Measurements from ENCODE around the gene HLA-DPA1.
"Not testable (repeated sequence)": the region's sequence is repeated elsewhere in the genome, so short reads cannot be mapped to it uniquely, and the experiment has no call there.

The HLA-DPA1 gene

GRCh38 chr6:33088258-33088930 is 14.9 kb upstream of the HLA-DPA1 start:
- DNase-seq, result no peak

DNA sequence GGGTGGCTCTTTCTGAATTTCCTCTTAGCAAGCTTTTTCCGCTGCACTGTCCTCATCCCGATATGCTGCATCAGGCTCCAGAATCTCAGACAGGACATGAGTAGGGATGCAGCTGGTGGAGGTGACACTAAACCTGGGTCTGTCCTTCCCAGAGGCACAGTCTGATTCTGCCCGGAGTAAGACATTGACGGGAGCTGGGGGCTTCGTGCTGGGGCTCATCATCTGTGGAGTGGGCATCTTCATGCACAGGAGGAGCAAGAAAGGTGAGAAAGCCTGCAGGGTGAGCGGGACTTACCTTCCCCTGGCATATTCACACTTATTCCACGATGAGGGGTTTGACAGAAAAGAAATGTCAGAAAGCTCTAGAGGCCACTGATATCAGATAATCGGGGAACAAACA is 12.2 kb upstream of the HLA-DPA1 start:
- no peak for DNase-seq

DNA sequence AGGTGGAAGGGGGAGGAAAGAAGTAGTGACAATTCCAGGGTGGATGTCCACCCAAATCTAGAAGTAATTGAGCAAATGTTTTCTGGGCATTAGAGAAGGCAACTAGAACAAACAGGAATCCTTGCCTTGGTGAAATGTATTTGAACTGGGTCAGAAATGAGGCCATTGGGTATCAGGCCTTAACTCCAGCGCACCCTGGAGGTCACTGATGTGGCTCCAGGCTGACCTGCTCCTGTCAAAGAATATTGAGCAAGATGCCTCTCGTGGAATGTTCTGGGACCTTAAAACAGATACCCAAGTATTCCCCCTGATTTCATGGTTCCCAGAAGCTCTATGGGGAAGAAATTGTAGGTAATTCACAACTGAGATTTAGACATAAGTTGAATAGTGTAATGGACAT is 9.3 kb upstream of the HLA-DPA1 start:
- DNase-seq, result no peak

- no peak for DNase-seq
Measured at GRCh38 chr6:33081098-33081824, 7.8 kb upstream of the HLA-DPA1 start.

GRCh38 chr6:33080127-33081089 is 7.0 kb upstream of the HLA-DPA1 start:
- DNase-seq, result no peak

DNA sequence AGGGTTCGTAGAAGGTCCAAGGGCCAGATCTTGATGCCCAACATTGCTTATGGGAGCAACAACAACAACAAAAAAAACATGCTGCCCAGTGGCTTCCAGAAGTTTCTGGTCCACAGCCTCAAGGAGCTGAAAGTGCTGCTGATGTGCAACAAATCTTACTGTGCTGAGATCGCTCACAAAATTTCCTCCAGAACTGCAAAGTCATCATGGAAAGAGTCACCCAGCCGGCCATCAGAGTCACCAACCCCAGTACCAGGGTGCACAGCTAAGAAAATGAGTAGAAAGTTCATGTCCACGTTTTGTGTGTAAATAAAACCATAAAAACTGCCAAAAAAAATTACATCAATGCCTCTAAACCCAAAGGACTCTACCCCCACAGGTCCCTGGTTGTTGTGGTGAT is 6.1 kb upstream of the HLA-DPA1 start:
- DNase-seq, result no peak

DNA sequence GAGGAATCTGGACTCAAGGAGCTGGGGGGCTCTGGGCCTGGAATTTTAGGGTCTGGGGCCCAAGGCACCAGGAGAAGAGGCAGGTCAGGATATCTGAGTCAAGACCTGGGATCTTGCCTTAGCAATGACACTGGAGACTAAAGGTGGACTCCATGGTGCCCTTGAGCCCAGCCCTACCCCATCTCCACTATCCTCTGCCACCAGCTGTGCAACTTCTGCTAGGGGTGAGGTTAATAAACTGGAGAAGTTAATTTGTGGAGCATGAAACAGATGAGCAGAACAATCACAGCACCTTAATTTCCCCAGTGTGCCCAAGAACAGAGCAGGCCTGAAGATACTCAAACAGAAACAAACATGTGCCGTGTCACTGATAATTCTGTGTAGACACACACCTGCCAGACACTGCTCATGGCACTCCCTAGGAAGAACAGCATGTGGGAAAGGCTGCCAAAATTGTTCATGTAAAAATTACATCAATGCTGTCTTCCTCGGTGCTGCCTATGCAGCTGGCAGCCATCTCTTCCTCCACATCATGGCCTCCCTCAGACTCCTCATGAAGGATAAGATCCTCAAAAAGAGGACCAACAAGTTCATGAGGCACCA is 5.6 kb upstream of the HLA-DPA1 start:
- DNase-seq, result no peak

DNA sequence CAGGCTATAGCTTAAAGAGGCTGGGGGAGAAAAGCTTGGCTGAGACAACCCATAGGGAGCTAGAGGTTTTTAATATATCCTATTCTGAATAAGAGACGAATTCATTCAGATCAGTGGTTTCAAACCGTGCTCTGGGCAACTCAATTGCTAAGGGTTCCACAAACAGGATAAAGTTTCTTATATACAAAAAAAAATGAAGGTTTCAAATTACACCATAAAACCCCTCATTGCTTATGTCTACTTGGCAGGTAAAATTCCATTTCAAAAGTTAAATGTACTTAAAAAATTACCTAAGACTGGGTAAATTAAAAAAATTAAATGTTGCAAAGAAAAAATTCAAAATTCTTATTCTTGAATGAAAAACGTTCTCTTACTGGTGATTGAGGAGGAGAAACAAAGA is 5.0 kb upstream of the HLA-DPA1 start:
- no peak for DNase-seq

DNA sequence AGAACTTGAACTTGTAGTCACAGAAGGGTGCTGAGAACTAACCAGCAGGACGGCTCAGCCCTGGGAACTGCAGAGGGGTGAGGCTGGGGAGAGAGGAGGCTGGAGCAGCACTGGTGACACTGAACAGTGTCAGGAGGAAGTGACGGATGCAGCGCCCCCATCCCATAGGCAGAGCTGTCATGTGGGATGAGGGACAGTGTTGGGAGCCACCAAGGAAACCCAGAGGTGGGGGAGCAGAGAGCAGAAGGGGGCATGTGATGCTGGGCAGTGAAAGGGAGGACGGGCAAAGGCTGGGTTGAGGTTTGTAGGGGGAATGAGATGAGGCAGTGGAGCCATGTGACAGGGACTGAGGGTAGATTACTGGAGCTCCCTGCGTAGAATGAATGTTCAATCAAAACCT is 4.5 kb upstream of the HLA-DPA1 start:
- no peak for DNase-seq

DNA sequence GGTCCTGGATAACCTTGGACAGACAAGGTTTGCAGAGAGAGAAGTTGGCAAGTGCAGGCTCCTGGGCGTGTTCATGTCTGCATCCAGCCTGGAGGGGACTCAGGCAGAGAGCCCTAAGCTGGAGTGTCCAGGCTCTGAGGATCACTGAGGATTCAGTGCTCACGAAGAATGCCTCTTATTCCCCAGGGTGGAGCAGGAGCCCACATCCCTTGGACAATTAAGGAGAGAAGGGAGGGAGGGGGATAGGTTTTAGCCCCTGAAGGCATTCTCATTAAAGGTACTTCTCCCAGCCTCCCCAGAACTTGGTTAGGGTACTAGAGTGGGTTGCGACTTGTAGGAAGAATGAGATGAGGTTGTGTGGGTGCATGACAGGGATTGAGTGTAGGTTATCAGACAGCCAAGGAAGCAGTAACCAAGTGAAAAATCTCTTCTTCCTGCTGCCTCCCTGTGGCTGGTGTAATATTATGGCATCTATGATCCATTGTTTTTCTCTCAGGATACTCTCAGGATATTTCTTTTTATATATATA is 3.0 kb upstream of the HLA-DPA1 start:
- DNase-seq, result no peak

GRCh38 chr6:33075568-33076405 is 2.3 kb upstream of the HLA-DPA1 start, which contains the start of gene HLA-DPB1:
TSS of gene HLA-DPB1 (plus strand) at chr6:33075990. CDS start at chr6:33076042, 52 bp downstream.
- no peak for DNase-seq

DNA sequence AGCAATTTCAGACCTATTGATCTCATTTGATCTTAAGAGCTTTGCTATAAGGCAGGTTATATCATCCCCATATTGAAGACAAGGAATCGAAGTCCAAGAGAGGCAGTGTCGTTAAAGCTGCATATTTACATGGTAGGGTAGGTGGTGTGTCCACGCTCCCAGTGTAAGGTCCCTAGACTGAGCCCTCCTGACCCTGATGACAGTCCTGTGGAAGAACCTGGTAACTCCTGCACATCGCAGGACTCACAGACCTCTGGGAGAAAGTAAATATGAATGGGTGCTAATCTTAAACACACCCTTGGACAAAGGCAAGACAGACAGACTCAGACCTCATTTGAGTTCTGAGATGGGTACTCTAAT is 1.7 kb upstream of the HLA-DPA1 start:
- DNase-seq, result no peak

- DNase-seq, result no peak
Measured at GRCh38 chr6:33072508-33073100, 845 bp downstream of the HLA-DPA1 start.

GRCh38 chr6:33071569-33071968 is 1.9 kb downstream of the HLA-DPA1 start:
- DNase-seq, result no peak

GRCh38 chr6:33070909-33071308 is 2.5 kb downstream of the HLA-DPA1 start:
- no peak for DNase-seq

- DNase-seq, result no peak
Measured at GRCh38 chr6:33069021-33069738, 4.3 kb downstream of the HLA-DPA1 start.

DNA sequence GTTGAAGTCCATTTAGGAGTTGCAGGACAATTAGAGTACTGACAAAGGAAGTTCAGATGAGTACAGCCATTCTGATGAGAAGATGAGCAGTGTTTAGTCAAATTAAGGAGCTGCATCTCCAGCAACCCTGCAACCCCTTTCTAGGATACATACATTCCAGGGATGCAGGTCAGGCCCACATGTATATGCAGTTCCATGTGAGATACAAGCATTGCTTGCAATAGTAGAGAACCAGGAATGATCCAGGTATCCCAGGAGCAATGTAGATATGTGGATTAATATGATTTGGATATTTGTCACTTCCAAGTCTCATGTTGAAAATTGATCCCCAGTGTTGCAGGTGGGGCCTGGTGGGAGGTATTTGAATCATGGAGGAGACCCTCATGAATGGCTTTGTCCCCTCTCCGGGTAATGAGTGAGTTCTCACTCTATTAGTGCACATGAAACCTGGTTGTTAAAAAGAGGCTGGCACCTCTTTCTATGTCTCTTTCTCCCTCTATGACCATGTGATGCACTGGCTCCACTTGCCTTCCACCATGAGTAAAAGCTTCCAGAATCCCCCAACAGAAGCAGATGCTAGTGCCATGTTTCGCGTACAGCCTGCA is 6.4 kb downstream of the HLA-DPA1 start:
- no peak for DNase-seq

- no peak for DNase-seq
Measured at GRCh38 chr6:33065312-33065711, 8.1 kb downstream of the HLA-DPA1 start.

DNA sequence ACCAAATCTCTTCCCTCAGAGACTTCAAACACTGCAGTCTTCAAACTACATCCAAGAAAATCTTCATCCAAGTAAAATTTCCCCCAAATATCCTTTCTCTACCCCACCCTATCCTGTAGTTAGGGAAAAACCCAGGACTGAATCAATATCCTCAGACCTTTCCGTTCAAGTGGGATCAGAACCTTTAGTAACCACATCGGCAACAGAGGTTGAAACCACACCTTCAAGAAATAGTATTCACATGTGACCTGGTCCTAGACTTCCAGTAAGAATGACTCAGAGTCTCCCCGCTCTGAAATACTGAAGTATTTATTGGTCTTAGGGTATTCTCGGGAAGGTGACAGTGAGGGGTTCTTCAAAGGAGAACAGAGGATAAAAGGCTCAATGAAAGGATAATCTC is 8.7 kb downstream of the HLA-DPA1 start:
- DNase-seq, result no peak

- not testable (repeated sequence) for DNase-seq
Measured at GRCh38 chr6:33063435-33063834, 10.0 kb downstream of the HLA-DPA1 start.
